HG03378 (cell line): ENCODE data around the gene CEACAM16.
"Not testable (repeated sequence)": the region's sequence is repeated elsewhere in the genome, so short reads cannot be mapped to it uniquely, and the experiment has no call there.

Experiments used
- ATAC-seq: cut with Tn5 transposase; IDR thresholded peaks from one replicate; pipeline ENCODE4 v1.9.1; 2021; ENCODE audit warnings: mild to moderate bottlenecking, moderate library complexity; ENCODE audit not compliant: unreplicated experiment

CEACAM16 gene

DNA sequence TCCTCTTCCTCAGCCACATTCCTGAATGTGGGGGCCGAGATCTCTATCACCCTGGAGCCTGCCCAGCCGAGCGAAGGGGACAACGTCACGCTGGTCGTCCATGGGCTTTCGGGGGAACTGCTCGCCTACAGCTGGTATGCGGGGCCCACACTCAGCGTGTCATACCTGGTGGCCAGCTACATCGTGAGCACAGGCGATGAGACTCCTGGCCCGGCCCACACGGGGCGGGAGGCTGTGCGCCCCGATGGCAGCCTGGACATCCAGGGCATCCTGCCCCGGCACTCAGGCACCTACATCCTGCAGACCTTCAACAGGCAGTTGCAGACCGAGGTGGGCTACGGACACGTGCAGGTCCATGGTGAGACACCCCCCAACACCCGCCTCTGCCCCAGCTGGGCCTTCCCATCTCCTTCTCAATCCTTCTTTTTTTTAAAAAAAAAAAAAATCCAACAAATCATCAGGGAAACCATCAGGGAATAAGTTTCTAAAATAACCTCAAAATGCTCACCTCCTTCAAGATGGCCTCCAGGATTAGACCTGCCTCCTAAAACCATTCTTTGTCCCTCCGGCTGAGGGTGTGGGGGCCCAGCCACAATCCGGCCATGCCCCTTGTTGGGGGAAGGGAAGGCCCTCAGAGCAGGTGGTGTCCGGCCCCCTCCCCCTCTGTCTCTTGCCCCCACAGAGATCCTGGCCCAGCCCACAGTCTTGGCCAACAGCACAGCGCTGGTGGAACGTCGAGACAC is 4.6 kb downstream of the CEACAM16 start:
- no peak for ATAC-seq

DNA sequence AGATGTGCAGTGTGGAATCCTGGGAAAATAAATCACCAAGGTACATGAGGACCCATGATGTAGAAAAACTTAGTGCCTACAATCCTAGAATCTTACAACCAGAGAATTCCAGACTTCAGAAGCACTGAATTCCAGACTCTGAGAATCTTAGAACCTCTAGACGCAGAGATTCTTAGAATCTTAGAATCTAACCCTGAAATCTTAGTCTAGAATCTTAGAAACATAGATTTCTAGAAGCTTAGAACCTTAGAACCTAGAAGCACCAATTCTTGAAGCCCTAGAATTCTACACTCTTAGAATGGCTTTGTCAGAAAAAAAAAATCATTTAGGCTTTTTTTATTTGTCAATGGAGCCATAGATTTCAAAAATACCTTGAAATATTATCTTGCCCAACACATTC is 6.0 kb downstream of the CEACAM16 start:
- no peak for ATAC-seq

DNA sequence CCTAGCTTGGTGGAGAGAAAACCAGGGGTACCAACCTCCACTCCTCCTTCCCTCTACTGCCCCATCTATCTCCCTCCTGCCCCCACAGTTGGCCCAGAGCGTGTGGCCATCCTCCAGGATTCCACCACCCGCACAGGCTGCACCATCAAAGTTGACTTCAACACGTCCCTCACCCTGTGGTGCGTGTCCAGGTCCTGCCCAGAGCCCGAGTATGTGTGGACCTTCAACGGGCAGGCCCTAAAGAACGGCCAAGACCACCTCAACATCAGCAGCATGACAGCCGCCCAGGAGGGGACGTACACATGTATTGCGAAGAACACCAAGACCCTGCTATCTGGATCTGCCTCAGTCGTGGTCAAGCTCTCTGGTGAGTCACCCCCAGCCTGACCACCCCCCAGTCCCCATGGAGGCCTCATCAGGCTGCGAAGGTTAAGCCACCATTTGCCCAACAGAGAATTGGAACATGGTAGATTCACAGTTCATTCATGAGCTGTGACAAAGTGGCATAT is 6.6 kb downstream of the CEACAM16 start:
- ATAC-seq = no peak

DNA sequence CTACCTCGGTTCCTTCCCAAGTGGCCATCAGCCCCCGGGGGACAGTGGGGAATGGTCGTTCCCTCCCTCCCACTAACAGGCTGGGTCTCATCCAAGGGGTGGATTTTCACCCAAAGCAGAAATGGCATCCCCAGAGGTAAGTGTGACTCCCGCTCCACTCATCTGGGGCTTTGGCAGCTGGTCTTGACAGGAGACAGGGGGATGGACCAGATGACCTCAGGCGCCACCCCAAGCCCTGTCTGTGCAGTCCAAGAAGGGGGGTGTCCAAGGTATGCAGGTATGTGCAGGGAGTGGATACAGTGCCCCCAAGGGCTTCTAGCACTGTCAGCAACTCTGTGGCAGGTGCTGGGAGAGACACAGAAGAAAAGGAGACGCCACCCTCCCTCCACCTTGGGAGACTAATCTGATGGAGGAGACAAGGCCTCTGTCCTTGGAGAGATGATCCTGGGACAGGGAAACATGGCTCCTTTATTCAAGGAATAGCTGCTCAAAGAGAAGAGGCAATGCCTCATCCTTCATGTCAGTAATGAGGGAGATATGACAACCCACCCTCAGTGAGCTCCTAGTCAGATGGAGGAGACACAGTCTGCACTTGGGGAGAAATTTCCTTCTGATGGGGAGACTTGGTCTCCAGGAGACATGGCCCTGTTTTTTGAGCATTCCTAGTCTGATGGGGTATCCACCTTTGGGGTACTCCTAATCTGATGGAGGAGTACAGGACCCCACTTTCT is 7.7 kb downstream of the CEACAM16 start:
- no peak for ATAC-seq

DNA sequence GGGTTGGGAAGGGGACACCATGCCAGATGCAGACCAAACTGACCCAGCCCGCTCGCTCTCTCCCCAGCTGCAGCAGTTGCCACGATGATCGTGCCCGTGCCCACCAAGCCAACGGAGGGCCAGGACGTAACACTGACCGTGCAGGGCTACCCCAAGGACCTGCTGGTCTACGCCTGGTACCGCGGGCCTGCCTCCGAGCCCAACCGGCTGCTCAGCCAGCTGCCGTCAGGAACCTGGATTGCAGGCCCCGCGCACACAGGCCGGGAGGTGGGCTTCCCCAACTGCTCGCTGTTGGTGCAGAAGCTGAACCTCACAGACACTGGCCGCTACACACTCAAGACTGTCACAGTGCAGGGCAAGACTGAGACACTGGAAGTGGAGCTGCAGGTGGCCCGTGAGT is 8.8 kb downstream of the CEACAM16 start:
- no peak for ATAC-seq

DNA sequence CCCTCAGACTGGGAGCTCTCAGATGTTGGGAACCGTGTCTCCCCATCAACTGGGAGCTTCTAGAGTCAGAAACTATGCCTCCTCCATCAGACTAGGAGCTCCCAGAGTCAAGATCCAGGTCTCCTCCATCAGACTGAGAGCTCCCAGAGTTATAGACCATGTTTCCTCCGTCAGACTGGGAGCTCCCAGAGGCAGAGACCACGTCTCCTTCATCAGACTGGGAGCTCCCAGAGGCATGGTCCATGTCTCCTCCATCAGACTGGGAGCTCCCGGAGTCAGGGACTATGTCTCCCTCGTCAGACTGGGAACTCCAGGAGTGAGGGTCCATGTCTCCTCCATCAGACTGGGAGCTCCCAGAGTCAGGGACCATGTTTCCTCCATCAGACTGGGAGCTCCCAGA is 10.0 kb downstream of the CEACAM16 start:
- no peak for ATAC-seq

DNA sequence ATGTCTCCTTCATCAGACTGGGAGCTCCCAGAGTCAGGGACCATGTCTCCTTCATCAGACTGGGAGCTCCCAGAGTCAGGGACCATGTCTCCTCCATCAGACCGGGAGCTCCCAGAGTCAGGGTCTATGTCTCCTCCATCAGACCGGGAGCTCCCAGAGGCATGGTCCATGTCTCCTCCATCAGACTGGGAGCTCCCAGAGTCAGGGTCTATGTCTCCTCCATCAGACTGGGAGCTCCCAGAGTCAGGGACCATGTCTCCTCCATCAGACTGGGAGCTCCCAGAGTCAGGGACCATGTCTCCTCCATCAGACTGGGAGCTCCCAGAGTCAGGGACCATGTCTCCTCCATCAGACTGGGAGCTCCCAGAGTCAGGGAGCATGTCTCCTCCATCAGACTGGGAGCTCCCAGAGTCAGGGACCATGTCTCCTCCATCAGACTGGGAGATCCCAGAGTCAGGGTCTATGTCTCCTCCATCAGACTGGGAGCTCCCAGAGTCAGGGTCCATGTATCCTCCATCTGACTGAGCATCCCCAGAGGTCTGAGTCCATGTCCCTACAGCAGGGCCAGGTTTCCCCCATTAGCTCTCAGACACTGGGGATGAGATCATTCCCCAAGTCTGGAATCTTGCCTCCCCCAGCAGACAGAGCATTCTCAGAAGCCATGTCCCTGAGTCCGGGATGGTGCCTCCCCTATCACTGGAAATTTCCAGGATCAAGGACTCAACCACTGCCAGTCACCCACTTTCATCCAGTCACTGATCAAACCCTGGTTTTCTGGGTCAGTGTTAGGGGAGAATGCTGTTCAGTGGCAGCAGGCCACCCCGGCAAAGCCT is 10.7 kb downstream of the CEACAM16 start:
- not testable (repeated sequence) for ATAC-seq

DNA sequence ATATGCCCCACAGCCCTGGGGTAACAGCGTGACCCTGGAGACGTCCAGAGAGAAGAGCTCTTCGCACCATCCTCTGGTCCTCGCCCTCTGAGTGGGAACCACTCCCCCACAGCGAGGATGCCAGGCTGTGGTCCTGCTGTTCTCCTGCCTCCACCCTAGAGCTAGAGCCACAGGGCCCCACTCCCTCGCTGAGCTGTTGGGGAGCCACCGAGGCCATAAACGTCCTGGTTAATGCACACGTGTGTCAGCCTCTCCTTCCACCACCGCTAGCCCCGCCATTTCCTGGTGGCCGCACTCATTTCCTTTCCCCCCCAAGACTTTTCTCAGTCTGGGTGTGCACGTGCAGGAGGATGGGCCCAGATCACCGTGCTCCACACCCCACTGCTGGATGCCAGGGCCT is 11.5 kb downstream of the CEACAM16 start:
- no peak for ATAC-seq

DNA sequence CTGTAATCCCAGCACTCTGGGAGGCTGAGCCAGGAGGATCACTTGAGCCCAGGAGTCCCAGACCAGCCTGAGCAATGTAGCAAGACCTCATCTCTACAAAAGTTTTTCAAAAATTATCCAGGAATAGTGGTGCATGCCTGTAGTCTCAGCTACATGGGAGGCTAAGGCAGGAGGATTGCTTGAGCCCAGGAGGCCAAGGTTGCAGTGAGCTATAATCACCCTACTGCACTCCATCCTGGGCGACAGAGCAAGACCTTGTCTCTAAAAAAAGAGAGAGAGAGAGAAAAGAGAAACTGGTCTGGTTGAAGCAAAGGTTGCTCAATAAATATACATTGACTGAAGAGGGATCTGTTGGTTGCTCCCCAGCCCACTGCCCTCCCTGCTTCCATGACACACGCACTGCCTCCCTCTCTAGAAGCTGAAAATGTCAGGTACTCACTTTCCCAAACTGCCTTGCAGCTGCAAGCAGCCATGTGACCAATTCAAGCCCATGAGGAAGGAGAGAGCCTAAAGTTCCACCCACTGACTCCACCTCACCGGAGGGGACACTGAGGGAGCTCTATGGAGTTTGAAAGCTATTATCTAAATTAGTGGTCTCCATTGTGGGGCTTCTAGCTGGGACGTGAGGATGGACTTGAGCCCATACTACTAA is 14.0 kb downstream of the CEACAM16 start:
- no peak for ATAC-seq

DNA sequence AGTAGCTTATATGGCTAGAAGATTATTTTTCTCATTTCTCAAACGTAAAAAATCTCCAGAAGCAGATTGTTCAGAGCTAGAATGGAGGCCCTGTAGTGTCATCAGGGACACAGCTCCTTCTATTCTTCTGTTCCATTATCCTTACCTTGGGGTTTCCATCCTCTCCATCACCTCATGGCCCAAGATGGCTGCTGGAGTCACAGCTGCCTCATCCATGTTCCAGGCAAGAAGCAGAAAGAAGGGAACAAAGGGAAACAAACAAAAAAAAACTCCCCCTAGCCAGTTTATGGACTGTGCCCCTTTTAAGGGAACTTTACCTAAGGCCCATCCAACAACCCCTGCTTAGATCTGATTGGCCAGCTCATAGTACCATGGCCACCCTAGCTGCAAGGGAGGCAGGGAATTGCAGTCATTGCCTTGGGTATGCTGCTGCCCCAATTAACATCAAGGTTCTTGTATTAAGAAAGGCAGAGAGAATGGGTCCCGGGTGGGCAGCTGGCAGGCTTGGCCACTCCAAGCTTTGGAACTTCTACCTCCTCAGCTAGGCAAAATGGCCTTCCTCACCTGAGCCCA is 15.7 kb downstream of the CEACAM16 start:
- ATAC-seq = no peak

DNA sequence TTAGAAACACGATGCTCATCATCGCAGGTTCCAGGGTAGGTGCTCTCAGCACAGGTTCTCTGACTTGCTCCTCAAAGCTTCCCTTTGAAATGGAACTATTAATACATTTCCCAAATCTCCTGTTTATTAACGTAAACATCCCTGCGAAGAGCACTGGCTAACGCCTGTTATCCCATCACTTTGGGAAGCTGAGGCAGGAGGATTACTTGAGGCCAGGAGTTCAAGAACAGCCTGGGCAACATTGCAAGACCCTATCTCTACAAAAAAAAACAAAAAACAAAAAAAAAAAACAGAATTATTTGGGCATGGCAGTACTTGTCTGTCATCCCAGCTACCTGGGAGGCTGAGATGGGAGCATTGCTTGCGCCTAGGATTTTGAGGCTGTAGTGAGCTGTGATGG is 18.7 kb downstream of the CEACAM16 start:
- no peak for ATAC-seq

DNA sequence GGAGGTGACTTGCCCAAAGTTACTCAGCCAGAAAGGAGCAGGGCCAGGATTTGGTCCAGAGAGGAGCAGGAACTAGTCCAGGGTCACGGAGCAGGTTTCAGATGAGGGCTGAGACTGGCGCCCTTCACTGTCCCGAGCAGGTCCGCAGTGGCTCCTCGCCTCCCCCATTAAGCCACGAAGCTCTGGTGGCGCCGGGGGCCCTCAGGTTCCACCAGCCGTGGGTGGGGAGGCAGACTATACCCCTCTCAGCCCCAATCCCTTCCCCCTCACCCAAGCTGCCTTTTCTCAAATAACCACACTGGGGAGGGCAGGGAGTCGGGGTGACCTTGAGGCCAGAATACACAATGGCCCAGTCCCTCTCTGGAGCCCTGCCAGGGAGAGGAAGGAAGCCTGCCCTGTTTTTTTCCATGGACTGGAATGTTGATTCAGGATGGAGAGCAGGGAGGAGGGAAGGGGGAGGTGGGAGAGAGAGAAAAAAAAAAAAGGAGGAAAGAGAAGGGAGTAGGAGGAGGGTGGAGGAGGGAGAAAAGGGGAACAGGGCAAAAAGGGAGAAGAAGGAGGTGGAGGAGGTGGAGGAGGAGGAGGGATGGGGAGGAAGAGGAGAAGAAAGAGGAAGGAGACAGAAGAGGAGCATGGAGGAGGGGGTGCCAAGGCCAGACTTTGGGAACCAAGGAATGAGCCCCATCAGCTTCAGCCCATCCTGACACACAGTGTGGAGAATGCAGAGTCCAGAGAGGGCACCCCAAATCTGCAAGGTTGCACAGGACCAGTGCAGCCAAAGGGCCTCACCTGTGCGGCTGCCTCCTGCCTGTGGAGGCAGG is 19.7 kb downstream of the CEACAM16 start:
- ATAC-seq = no peak

DNA sequence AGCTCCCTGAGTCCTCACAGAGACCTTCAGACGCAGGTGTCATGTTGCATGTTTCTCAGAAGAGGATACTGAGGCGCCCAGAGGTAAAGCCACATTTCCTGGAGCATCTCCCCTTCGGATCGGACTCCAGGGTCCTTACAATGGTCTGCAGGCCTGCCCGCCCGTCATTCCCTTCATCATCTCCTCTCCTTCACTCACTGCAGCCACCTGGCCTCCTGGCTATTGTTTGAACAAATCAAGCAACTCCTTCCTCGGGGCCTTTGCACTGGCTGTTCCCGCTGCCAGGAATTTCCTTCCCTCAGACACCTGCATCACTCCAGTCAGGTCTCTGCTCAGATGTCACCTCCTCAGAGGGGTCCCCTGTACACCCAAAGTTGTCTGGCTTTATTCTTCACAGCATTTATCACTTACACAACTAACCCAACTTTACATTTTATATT is 20.3 kb downstream of the CEACAM16 start:
- no peak for ATAC-seq

DNA sequence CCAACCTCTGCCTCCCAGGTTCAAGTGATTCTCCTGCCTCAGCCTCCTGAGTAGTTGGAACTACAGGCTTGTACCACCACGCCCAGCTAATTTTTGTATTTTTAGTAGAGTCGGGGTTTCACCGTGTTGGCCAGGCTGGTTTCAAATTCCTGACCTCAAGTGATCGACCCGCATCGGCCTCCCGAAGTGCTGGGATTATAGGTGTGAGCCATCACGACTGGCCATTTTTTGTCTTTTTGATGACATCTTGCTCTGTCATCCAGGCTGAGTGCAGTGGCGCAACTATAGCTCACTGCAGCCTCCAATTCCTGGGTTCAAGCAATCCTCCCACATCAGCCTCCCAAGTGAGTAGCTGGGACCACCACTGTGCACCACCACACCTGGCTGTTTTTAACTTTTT is 21.4 kb downstream of the CEACAM16 start:
- ATAC-seq = not testable (repeated sequence)

DNA sequence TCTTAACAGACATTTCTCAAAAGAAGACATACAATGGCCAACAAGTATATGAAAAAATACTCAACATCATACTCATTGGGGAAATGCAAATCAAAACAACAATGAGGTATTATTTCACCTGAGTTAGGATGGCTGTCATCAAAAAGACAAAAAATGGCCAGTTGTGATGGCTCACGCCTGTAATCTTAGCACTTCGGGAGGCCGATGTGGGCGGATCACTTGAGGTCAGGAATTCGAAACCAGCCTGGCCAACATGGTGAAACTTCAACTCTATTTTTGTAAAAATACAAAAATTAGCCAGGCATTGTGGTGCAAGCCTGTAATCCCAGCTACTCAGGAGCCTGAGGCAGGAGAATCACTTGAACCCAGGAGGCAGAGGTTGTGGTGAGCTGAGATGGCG is 22.0 kb downstream of the CEACAM16 start:
- ATAC-seq = no peak

DNA sequence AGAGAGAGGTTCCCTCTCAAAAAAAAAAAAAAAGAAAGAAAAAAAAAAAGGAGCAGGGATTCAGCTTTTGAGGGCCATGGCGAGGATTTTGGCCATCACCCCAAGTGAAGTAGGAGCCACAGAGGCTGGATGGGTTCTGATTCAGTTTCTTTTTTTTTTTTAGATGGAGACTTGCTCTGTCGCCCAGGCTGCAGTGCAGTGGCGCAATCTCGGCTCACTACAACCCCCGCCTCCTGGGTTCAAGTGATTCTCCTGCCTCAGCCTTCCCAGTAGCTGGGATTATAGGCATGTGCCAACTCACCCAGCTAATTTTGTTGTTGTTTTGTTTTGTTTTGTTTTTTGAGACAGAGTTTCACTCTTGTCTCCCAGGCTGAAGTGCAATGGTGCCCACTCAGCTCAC is 22.4 kb downstream of the CEACAM16 start:
- not testable (repeated sequence) for ATAC-seq

DNA sequence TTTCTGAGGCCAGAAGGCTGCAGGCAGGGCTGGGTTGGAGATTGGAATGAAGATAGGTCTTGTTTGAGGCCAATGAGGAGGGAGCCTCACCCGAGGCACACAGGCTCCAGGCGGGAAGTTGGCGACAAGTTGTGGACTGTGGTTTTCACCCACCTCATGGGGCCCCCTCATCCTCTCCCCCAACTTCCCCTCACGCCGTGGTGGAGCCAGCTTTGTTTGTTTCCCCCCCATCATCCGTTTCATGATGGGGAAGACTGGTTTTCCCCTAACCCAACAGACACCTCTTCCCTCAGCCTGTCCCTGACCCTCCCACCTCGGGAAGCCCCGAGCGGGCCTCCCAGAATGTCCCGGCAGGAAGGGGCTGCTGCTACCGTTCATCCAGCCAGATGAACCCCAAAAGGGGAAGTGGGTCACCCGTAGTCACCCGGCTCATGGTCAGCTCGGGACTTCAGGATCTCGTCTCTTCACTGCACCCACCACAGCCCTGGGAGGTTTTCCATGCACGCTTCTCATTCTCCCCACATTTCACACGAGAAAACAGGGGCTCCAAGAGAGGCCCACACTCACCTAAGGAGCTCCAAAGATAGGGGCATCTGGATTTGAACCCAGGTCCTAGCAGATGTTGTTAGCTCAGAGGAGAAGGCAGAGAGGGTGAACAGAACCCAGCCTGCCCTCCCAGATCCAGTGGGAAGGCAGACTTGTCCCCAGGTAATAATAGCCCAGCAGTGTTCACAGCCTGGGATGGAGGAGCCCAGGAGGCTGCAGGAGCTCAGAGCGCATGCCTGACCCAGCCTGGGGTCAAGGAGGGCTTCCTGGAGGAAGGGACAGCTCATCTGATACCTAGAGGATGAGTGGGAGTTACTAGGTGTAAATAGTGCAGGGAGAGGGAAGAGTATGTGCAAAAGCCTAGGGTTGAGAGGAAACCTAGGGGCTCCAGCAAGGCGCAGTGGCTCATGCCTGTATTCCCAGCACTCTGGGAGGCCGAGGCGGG is 23.5 kb downstream of the CEACAM16 start:
- ATAC-seq = no peak

DNA sequence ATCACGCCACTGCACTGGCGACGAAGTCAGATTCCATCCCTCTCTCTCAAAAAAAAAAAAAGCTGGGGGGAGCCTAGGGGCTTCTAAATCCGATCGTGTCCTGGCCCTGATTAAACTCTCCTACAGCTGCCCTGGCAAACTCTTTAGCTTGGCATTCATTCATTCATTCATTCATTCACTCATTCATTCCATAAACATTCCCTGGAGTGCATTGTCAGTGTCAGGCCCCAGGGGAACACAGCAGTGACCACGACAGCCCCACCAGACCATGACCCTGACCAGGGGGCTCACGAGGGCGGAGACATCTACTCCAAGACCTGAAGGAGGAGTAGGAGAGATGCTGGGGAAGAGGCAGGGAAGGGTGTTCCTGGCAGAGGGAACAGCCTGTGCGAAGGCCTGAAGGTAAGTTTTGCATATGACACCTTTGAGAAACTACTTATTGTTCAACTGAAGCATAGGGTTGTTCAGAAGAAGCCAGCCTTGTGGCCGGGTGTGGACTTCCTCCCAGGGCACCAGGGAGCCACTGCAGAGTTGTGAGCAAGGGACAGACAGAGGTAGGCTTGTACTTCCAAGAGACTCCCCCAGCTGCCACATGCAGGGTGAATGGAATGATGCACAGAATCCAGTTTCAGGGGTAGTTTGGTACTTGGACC is 24.5 kb downstream of the CEACAM16 start:
- peak; percentile 22 for ATAC-seq
